Endothelial cell of umbilical vein (primary cell): ENCODE data around the gene OCIAD1. TPM values are rescaled to one million over a fixed set of nuclear protein-coding genes. Genes with fewer than 3 reads are reported as not detected.

Source experiments
- BruUV-seq: library from RNA; stranded (reverse); fragments of 400-500 nt; replicated peaks from 2 replicates; lab custom pipeline; 2021; lab: Mats Ljungman, UMichigan
- CTCF ChIA-PET: fragments of 300-600, 350-600 bp; sonication (Branson Sonifier 250); formaldehyde crosslinking; loops from one replicate; lab custom pipeline; 2021; ENCODE audit warnings: antibody characterized with exemption, inconsistent platforms; lab: Charles Lee
- POLR2A ChIA-PET: fragments of 300-600, 350-600 bp; sonication (Branson Sonifier 250); formaldehyde crosslinking; loops from one replicate; lab custom pipeline; 2021; ENCODE audit warnings: antibody characterized with exemption, inconsistent platforms; lab: Charles Lee
- DNase-seq: peaks from one replicate; pipeline ENCODE4 v3.0.0-alpha.2; 2011; ENCODE audit warnings: low read depth, low spot score
- FAIRE-seq: peaks from 2 replicates; lab custom pipeline; 2011; peaks lifted over from hg19 to GRCh38; lab: Jason Lieb, UNC
- H2AFZ ChIP-seq: 2 replicates; pipeline ENCODE4 v1.6.0; 2012; ENCODE audit warnings: low read depth, low read length, control low read depth, inconsistent platforms
- H3K27ac ChIP-seq: 2 replicates; pipeline ENCODE4 v1.5.1; 2011; ENCODE audit warnings: low read depth, mild to moderate bottlenecking, control low read depth, low read length, moderate library complexity; ENCODE audit not compliant: insufficient read depth
- H3K27me3 ChIP-seq, 2 experiments: 2 replicates each; pipeline versions ENCODE4 v1.6.0 to v1.6.1; 2011; ENCODE audit warnings: low read length in 2 of 2, mixed read lengths in 1 of 2; ENCODE audit not compliant: control insufficient read depth in 2 of 2, insufficient read depth in 2 of 2
- H3K36me3 ChIP-seq, 2 experiments: 2 replicates in 1 of 2; 3 replicates in 1 of 2; pipeline ENCODE4 v1.5.1; 2011; ENCODE audit warnings: low read length in 2 of 2, mild to moderate bottlenecking in 1 of 2, moderate library complexity in 1 of 2; ENCODE audit not compliant: control insufficient read depth in 2 of 2, insufficient read depth in 2 of 2; ENCODE audit errors: extremely low read depth in 1 of 2
- H3K4me1 ChIP-seq: 3 replicates; pipeline ENCODE4 v1.5.1; 2011; ENCODE audit warnings: mild to moderate bottlenecking, low read length; ENCODE audit not compliant: control insufficient read depth, insufficient read depth; ENCODE audit errors: extremely low read depth
- H3K4me2 ChIP-seq: 2 replicates; pipeline ENCODE4 v1.6.1; 2011; ENCODE audit warnings: low read length, control low read depth, mixed read lengths; ENCODE audit not compliant: insufficient read depth
- H3K4me3 ChIP-seq, 3 experiments: fragments of 200-600 bp in 1 of 3; sonication (generic), shearing (Covaris generic) in 1 of 3; replicated peaks in 1 of 3; 2 replicates each; pipeline ENCODE4 v1.5.1; 2011 to 2016; ENCODE audit warnings: control low read depth in 3 of 3, low read length in 3 of 3, mild to moderate bottlenecking in 2 of 3, inconsistent platforms in 1 of 3, low read depth in 1 of 3, moderate library complexity in 1 of 3; ENCODE audit not compliant: insufficient read depth in 1 of 3
- H3K79me2 ChIP-seq: 2 replicates; pipeline ENCODE4 v1.6.0; 2012; ENCODE audit warnings: low read length, inconsistent platforms; ENCODE audit not compliant: control insufficient read depth, insufficient read depth
- H3K9ac ChIP-seq: replicated peaks from 2 replicates; pipeline ENCODE3; 2011; ENCODE audit warnings: low read length, control low read depth; ENCODE audit not compliant: insufficient read depth; ENCODE audit errors: extremely low read depth
- H3K9me1 ChIP-seq: replicated peaks from 3 replicates; pipeline ENCODE4 v1.6.0; 2011; ENCODE audit warnings: mild to moderate bottlenecking, low read length; ENCODE audit not compliant: control insufficient read depth, insufficient read depth; ENCODE audit errors: extremely low read depth
- H3K9me3 ChIP-seq: replicated peaks from 2 replicates; pipeline ENCODE4 v1.5.1; 2012; ENCODE audit warnings: low read length, inconsistent platforms; ENCODE audit not compliant: control insufficient read depth, insufficient read depth
- H4K20me1 ChIP-seq: replicated peaks from 2 replicates; pipeline ENCODE3; 2011; ENCODE audit warnings: mild to moderate bottlenecking, low read length; ENCODE audit not compliant: control insufficient read depth, insufficient read depth; ENCODE audit errors: extremely low read depth
- CTCF ChIP-seq, 2 donors: IDR thresholded peaks; 1 replicate in 1 of 2; 2 replicates in 1 of 2; pipeline ENCODE4 v1.5.1; 2011; ENCODE audit warnings: low read length in 2 of 2, mild to moderate bottlenecking in 2 of 2, moderate library complexity in 2 of 2, control low read depth in 1 of 2, inconsistent platforms in 1 of 2, low read depth in 1 of 2; ENCODE audit not compliant: insufficient read depth in 1 of 2; ENCODE audit errors: extremely low read depth in 1 of 2
- EZH2 ChIP-seq: IDR thresholded peaks from 2 replicates; pipeline ENCODE4 v1.6.1; 2012; ENCODE audit warnings: borderline replicate concordance, low read depth, mild to moderate bottlenecking, moderate library complexity, low read length, inconsistent platforms; ENCODE audit not compliant: severe bottlenecking
- FOS ChIP-seq: IDR thresholded peaks from 2 replicates; pipeline ENCODE4 v1.6.1; 2011; ENCODE audit warnings: mild to moderate bottlenecking, low read length, moderate library complexity, borderline replicate concordance; ENCODE audit not compliant: insufficient read depth
- GATA2 ChIP-seq: IDR thresholded peaks from 2 replicates; pipeline ENCODE4 v1.7.0; 2011; ENCODE audit warnings: low read depth, mild to moderate bottlenecking, moderate library complexity, mixed read lengths, low read length; ENCODE audit not compliant: insufficient read length, insufficient read depth
- JUN ChIP-seq: IDR thresholded peaks from 2 replicates; pipeline ENCODE4 v1.6.1; 2011; ENCODE audit warnings: borderline replicate concordance, low read depth; ENCODE audit not compliant: insufficient read length, insufficient read depth
- MYC ChIP-seq: IDR thresholded peaks from one replicate; pipeline ENCODE4 v1.6.1; 2011; ENCODE audit warnings: mild to moderate bottlenecking, low read depth, low read length
- POLR2A ChIP-seq: IDR thresholded peaks from 2 replicates; pipeline ENCODE4 v1.6.1; 2012; ENCODE audit warnings: low read depth, mild to moderate bottlenecking, control low read depth, low read length
- POLR2AphosphoS5 ChIP-seq: IDR thresholded peaks from 2 replicates; pipeline ENCODE4 v1.6.1; 2012; ENCODE audit warnings: low read depth, mild to moderate bottlenecking, control low read depth, low read length, moderate library complexity; ENCODE audit not compliant: insufficient read depth
- dilution Hi-C: fragments of 300-500 bp; cut with MboI; formaldehyde crosslinking; loops from one replicate; pipeline ENCODE4 v1.15.0; 2019; ENCODE audit warnings: low sequenced_read_pairs; ENCODE audit not compliant: extremely low pct_ligation_motif_present
- intact Hi-C: fragments of 100-400 bp; cut with micrococcal nuclease; formaldehyde crosslinking; loops from one replicate; pipeline ENCODE4 v1.10.0; 2022
- polyA plus RNA-seq, 4 experiments: library from polyadenylated mRNA; depleted of rRNA in 3 of 4; stranded (reverse) in 3 of 4; unstranded in 1 of 4; fragments of >200 nt; gene quantifications; 2 replicates each; pipeline versions ENCODE4 v1.2.1 to v1.2.3, GENCODE V29; 2011 to 2012; ENCODE audit warnings: missing spikeins in 1 of 4
- total RNA-seq: library from RNA; stranded (reverse); gene quantifications from 2 replicates; pipeline ENCODE4 v1.2.3, GENCODE V29; 2021
- TF ChIP-seq, protein P1 (sequence below): IDR thresholded peaks from 2 replicates; pipeline ENCODE4 v1.6.1; 2011; ENCODE audit not compliant: insufficient read depth, insufficient read length

Gene OCIAD1
- total and polyA plus RNA-seq, 2 donors (not counting 3 experiments of a cell fraction or from before 2014, with no cell fraction given) = 81.7 to 101 TPM

- H3K9me1 ChIP-seq = no peaks in the 10 kb centered on the region
- intact Hi-C loops = loop anchor here (10.0 kb wide), 1 partner anchor 138 kb away; no protein-coding TSS in a partner anchor
- peaks cover 3 to 6% of the 10 kb centered on the region in 2 experiments for H3K36me3 ChIP-seq
- H3K79me2 ChIP-seq = peaks cover 33% of the 10 kb centered on the region
- TF ChIP-seq FOS (no peak), POLR2A (no peak), MYC (no peak), EZH2 (no peak), JUN (no peak), CTCF (IDR thresholded peaks at IDR 0.05; ENCODE audit: extremely low read depth in 1 of 2, insufficient read depth in 1 of 2, low read depth in 1 of 2, low read length in 2 of 2) (no peak), GATA2 (no peak), POLR2AphosphoS5 (no peak)
- TF ChIP-seq, protein P1, sequence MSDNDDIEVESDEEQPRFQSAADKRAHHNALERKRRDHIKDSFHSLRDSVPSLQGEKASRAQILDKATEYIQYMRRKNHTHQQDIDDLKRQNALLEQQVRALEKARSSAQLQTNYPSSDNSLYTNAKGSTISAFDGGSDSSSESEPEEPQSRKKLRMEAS = no peak
- POLR2A ChIA-PET = no interaction called here
- no peak overlapping the region for H3K9ac ChIP-seq
- H2AFZ ChIP-seq = no peak overlapping the region
- no TSS peak for BruUV-seq
- no peaks in the 10 kb centered on the region for H3K27me3 ChIP-seq
- peak overlapping the region in 1 of 3 experiments; percentile 96 for H3K4me3 ChIP-seq
- no peaks in the 10 kb centered on the region for H4K20me1 ChIP-seq
- peak overlapping the region; percentile 93 for H3K4me2 ChIP-seq
- DNase-seq (peak; percentile 20), FAIRE-seq (no peak)
- dilution Hi-C loops = loop anchor here (25.0 kb wide), 1 partner anchor 130 kb away; no protein-coding TSS in a partner anchor
- no peaks in the 10 kb centered on the region for H3K9me3 ChIP-seq
- CTCF ChIA-PET = interaction anchor here (1.4 to 2.9 kb wide), 3 partner anchors 7 to 254 kb away, joined by 3 to 8 read pairs (median 6); no protein-coding TSS in a partner anchor
- no peak overlapping the region for H3K27ac ChIP-seq
- peaks cover 10% of the 10 kb centered on the region for H3K4me1 ChIP-seq
Measured at GRCh38 chr4:48832571-48832970, 1.7 kb downstream of the OCIAD1 start.
